Endothelial cell of umbilical vein (primary cell): Measurements from ENCODE around the gene ADGRF3. TPM values are rescaled to one million over a fixed set of nuclear protein-coding genes. Genes with fewer than 3 reads are reported as not detected.

ENCODE experiments used
- BruUV-seq: library from RNA; stranded (reverse); fragments of 400-500 nt; replicated peaks from 2 replicates; lab custom pipeline; 2021; lab: Mats Ljungman, UMichigan
- CTCF ChIA-PET: fragments of 300-600, 350-600 bp; sonication (Branson Sonifier 250); formaldehyde crosslinking; loops from one replicate; lab custom pipeline; 2021; ENCODE audit warnings: antibody characterized with exemption, inconsistent platforms; lab: Charles Lee
- POLR2A ChIA-PET: fragments of 300-600, 350-600 bp; sonication (Branson Sonifier 250); formaldehyde crosslinking; loops from one replicate; lab custom pipeline; 2021; ENCODE audit warnings: antibody characterized with exemption, inconsistent platforms; lab: Charles Lee
- DNase-seq: peaks from one replicate; pipeline ENCODE4 v3.0.0-alpha.2; 2011; ENCODE audit warnings: low read depth, low spot score
- FAIRE-seq: peaks from 2 replicates; lab custom pipeline; 2011; peaks lifted over from hg19 to GRCh38; lab: Jason Lieb, UNC
- H2AFZ ChIP-seq: 2 replicates; pipeline ENCODE4 v1.6.0; 2012; ENCODE audit warnings: low read depth, low read length, control low read depth, inconsistent platforms
- H3K27ac ChIP-seq: 2 replicates; pipeline ENCODE4 v1.5.1; 2011; ENCODE audit warnings: low read depth, mild to moderate bottlenecking, control low read depth, low read length, moderate library complexity; ENCODE audit not compliant: insufficient read depth
- H3K27me3 ChIP-seq, 2 experiments: 2 replicates each; pipeline versions ENCODE4 v1.6.0 to v1.6.1; 2011; ENCODE audit warnings: low read length in 2 of 2, mixed read lengths in 1 of 2; ENCODE audit not compliant: control insufficient read depth in 2 of 2, insufficient read depth in 2 of 2
- H3K36me3 ChIP-seq, 2 experiments: 2 replicates in 1 of 2; 3 replicates in 1 of 2; pipeline ENCODE4 v1.5.1; 2011; ENCODE audit warnings: low read length in 2 of 2, mild to moderate bottlenecking in 1 of 2, moderate library complexity in 1 of 2; ENCODE audit not compliant: control insufficient read depth in 2 of 2, insufficient read depth in 2 of 2; ENCODE audit errors: extremely low read depth in 1 of 2
- H3K4me1 ChIP-seq: 3 replicates; pipeline ENCODE4 v1.5.1; 2011; ENCODE audit warnings: mild to moderate bottlenecking, low read length; ENCODE audit not compliant: control insufficient read depth, insufficient read depth; ENCODE audit errors: extremely low read depth
- H3K4me2 ChIP-seq: 2 replicates; pipeline ENCODE4 v1.6.1; 2011; ENCODE audit warnings: low read length, control low read depth, mixed read lengths; ENCODE audit not compliant: insufficient read depth
- H3K4me3 ChIP-seq, 3 experiments: fragments of 200-600 bp in 1 of 3; sonication (generic), shearing (Covaris generic) in 1 of 3; replicated peaks in 1 of 3; 2 replicates each; pipeline ENCODE4 v1.5.1; 2011 to 2016; ENCODE audit warnings: control low read depth in 3 of 3, low read length in 3 of 3, mild to moderate bottlenecking in 2 of 3, inconsistent platforms in 1 of 3, low read depth in 1 of 3, moderate library complexity in 1 of 3; ENCODE audit not compliant: insufficient read depth in 1 of 3
- H3K79me2 ChIP-seq: 2 replicates; pipeline ENCODE4 v1.6.0; 2012; ENCODE audit warnings: low read length, inconsistent platforms; ENCODE audit not compliant: control insufficient read depth, insufficient read depth
- H3K9ac ChIP-seq: replicated peaks from 2 replicates; pipeline ENCODE3; 2011; ENCODE audit warnings: low read length, control low read depth; ENCODE audit not compliant: insufficient read depth; ENCODE audit errors: extremely low read depth
- H3K9me1 ChIP-seq: replicated peaks from 3 replicates; pipeline ENCODE4 v1.6.0; 2011; ENCODE audit warnings: mild to moderate bottlenecking, low read length; ENCODE audit not compliant: control insufficient read depth, insufficient read depth; ENCODE audit errors: extremely low read depth
- H3K9me3 ChIP-seq: replicated peaks from 2 replicates; pipeline ENCODE4 v1.5.1; 2012; ENCODE audit warnings: low read length, inconsistent platforms; ENCODE audit not compliant: control insufficient read depth, insufficient read depth
- H4K20me1 ChIP-seq: replicated peaks from 2 replicates; pipeline ENCODE3; 2011; ENCODE audit warnings: mild to moderate bottlenecking, low read length; ENCODE audit not compliant: control insufficient read depth, insufficient read depth; ENCODE audit errors: extremely low read depth
- CTCF ChIP-seq, 2 donors: IDR thresholded peaks; 1 replicate in 1 of 2; 2 replicates in 1 of 2; pipeline ENCODE4 v1.5.1; 2011; ENCODE audit warnings: low read length in 2 of 2, mild to moderate bottlenecking in 2 of 2, moderate library complexity in 2 of 2, control low read depth in 1 of 2, inconsistent platforms in 1 of 2, low read depth in 1 of 2; ENCODE audit not compliant: insufficient read depth in 1 of 2; ENCODE audit errors: extremely low read depth in 1 of 2
- EZH2 ChIP-seq: IDR thresholded peaks from 2 replicates; pipeline ENCODE4 v1.6.1; 2012; ENCODE audit warnings: borderline replicate concordance, low read depth, mild to moderate bottlenecking, moderate library complexity, low read length, inconsistent platforms; ENCODE audit not compliant: severe bottlenecking
- FOS ChIP-seq: IDR thresholded peaks from 2 replicates; pipeline ENCODE4 v1.6.1; 2011; ENCODE audit warnings: mild to moderate bottlenecking, low read length, moderate library complexity, borderline replicate concordance; ENCODE audit not compliant: insufficient read depth
- GATA2 ChIP-seq: IDR thresholded peaks from 2 replicates; pipeline ENCODE4 v1.7.0; 2011; ENCODE audit warnings: low read depth, mild to moderate bottlenecking, moderate library complexity, mixed read lengths, low read length; ENCODE audit not compliant: insufficient read length, insufficient read depth
- JUN ChIP-seq: IDR thresholded peaks from 2 replicates; pipeline ENCODE4 v1.6.1; 2011; ENCODE audit warnings: borderline replicate concordance, low read depth; ENCODE audit not compliant: insufficient read length, insufficient read depth
- MAX ChIP-seq: IDR thresholded peaks from 2 replicates; pipeline ENCODE4 v1.6.1; 2011; ENCODE audit not compliant: insufficient read depth, insufficient read length
- MYC ChIP-seq: IDR thresholded peaks from one replicate; pipeline ENCODE4 v1.6.1; 2011; ENCODE audit warnings: mild to moderate bottlenecking, low read depth, low read length
- POLR2A ChIP-seq: IDR thresholded peaks from 2 replicates; pipeline ENCODE4 v1.6.1; 2012; ENCODE audit warnings: low read depth, mild to moderate bottlenecking, control low read depth, low read length
- POLR2AphosphoS5 ChIP-seq: IDR thresholded peaks from 2 replicates; pipeline ENCODE4 v1.6.1; 2012; ENCODE audit warnings: low read depth, mild to moderate bottlenecking, control low read depth, low read length, moderate library complexity; ENCODE audit not compliant: insufficient read depth
- dilution Hi-C: fragments of 300-500 bp; cut with MboI; formaldehyde crosslinking; loops from one replicate; pipeline ENCODE4 v1.15.0; 2019; ENCODE audit warnings: low sequenced_read_pairs; ENCODE audit not compliant: extremely low pct_ligation_motif_present
- intact Hi-C: fragments of 100-400 bp; cut with micrococcal nuclease; formaldehyde crosslinking; loops from one replicate; pipeline ENCODE4 v1.10.0; 2022
- polyA plus RNA-seq, 4 experiments: library from polyadenylated mRNA; depleted of rRNA in 3 of 4; stranded (reverse) in 3 of 4; unstranded in 1 of 4; fragments of >200 nt; gene quantifications; 2 replicates each; pipeline versions ENCODE4 v1.2.1 to v1.2.3, GENCODE V29; 2011 to 2012; ENCODE audit warnings: missing spikeins in 1 of 4
- total RNA-seq: library from RNA; stranded (reverse); gene quantifications from 2 replicates; pipeline ENCODE4 v1.2.3, GENCODE V29; 2021

ADGRF3 gene
- total and polyA plus RNA-seq, 2 donors (not counting 3 experiments of a cell fraction or from before 2014, with no cell fraction given) = 0.21 to 0.73 TPM

- CTCF ChIA-PET = interaction anchor here (0.8 to 2.8 kb wide), 5 partner anchors 10 to 261 kb away, joined by 3 to 10 read pairs (median 3); no protein-coding TSS in a partner anchor
- no peak for FAIRE-seq
- no peak overlapping the region for H3K27ac ChIP-seq
- no peak overlapping the region for H3K9ac ChIP-seq
- H3K27me3 ChIP-seq = peaks cover 0 to 7% of the 10 kb centered on the region in 2 experiments
- no peak overlapping the region for H3K4me2 ChIP-seq
- H2AFZ ChIP-seq = no peak overlapping the region
- H3K79me2 ChIP-seq = no peaks in the 10 kb centered on the region
- no peak overlapping the region for H3K4me3 ChIP-seq
- no TSS peak for BruUV-seq
- no peaks in the 10 kb centered on the region for H4K20me1 ChIP-seq
- POLR2A ChIA-PET = no interaction called here
- intact Hi-C loops = no loop called here
- H3K9me3 ChIP-seq = no peaks in the 10 kb centered on the region
- H3K36me3 ChIP-seq = no peaks in the 10 kb centered on the region
- no peaks in the 10 kb centered on the region for H3K9me1 ChIP-seq
- dilution Hi-C loops = no loop called here
- DNase-seq = no peak
- TF ChIP-seq CTCF (IDR thresholded peaks at IDR 0.05; ENCODE audit: extremely low read depth in 1 of 2, insufficient read depth in 1 of 2, low read depth in 1 of 2, low read length in 2 of 2) = no peak
- no peak for TF ChIP-seq EZH2
- no peak for TF ChIP-seq FOS
- TF ChIP-seq MAX = no peak
- no peak for TF ChIP-seq JUN
- no peak for TF ChIP-seq GATA2
- no peak for TF ChIP-seq POLR2A
- TF ChIP-seq MYC = no peak
- no peak for TF ChIP-seq POLR2AphosphoS5
- H3K4me1 ChIP-seq = no peaks in the 10 kb centered on the region
These were observed 29.7 kb downstream of the ADGRF3 start for GRCh38 chr2:26316845-26317244.
